CD4-positive, alpha-beta T cell (primary cell): ENCODE data around the gene USB1. TPM values are rescaled to one million over a fixed set of nuclear protein-coding genes. Genes with fewer than 3 reads are reported as not detected.
A peak's percentile ranks its signal among the peaks of the same experiment; 100 is the strongest.

Experiments used
- ATAC-seq: fragments of 200-7000 bp; cut with Tn5 transposase; one replicate; pipeline ENCODE4 v1.10.0; 2022; ENCODE audit warnings: mild to moderate bottlenecking; ENCODE audit not compliant: poor library complexity
- CTCF ChIA-PET: fragments of 350-600 bp; sonication (Branson Sonifier 250); formaldehyde crosslinking; loops from one replicate; lab custom pipeline; 2021; ENCODE audit warnings: antibody characterized with exemption, inconsistent platforms; lab: Charles Lee
- POLR2A ChIA-PET: fragments of 350-600 bp; sonication (Branson Sonifier 250); formaldehyde crosslinking; loops from one replicate; lab custom pipeline; 2021; ENCODE audit warnings: antibody characterized with exemption, inconsistent platforms; lab: Charles Lee
- DNase-seq, 14 experiments: peaks; one replicate each; pipeline ENCODE4 v3.0.0-alpha.2; 2013 to 2020; ENCODE audit warnings: mixed read lengths in 2 of 14
- H3K27ac ChIP-seq, 2 donors: one replicate each; pipeline versions ENCODE4 v1.5.1 to v1.7.0; 2013; ENCODE audit warnings: low read length in 2 of 2, low read depth in 1 of 2, mild to moderate bottlenecking in 1 of 2
- H3K27me3 ChIP-seq, 2 experiments: 1 replicate in 1 of 2; 2 replicates in 1 of 2; pipeline versions ENCODE4 v1.6.1 to v1.7.0; 2013; ENCODE audit warnings: low read length in 2 of 2, control low read depth in 1 of 2, mild to moderate bottlenecking in 1 of 2, moderate library complexity in 1 of 2; ENCODE audit not compliant: insufficient read depth in 2 of 2, control insufficient read depth in 1 of 2
- H3K36me3 ChIP-seq: one replicate; pipeline ENCODE4 v1.6.1; 2013; ENCODE audit warnings: low read length, control low read depth; ENCODE audit not compliant: insufficient read depth
- H3K4me1 ChIP-seq: one replicate; pipeline ENCODE4 v1.6.1; 2013; ENCODE audit warnings: low read length, control low read depth; ENCODE audit not compliant: insufficient read depth
- H3K4me3 ChIP-seq: one replicate; pipeline ENCODE4 v1.5.1; 2013; ENCODE audit warnings: mild to moderate bottlenecking, low read length, moderate library complexity
- H3K9me3 ChIP-seq, 2 experiments: 1 replicate in 1 of 2; 2 replicates in 1 of 2; pipeline versions ENCODE4 v1.6.1 to v1.7.0; 2013; ENCODE audit warnings: low read length in 2 of 2, mild to moderate bottlenecking in 2 of 2, control low read depth in 1 of 2, moderate library complexity in 1 of 2; ENCODE audit not compliant: control insufficient read depth in 1 of 2, insufficient read depth in 1 of 2
- H3K27ac Mint-ChIP-seq: one replicate; pipeline ENCODE4 v1.8.0; 2020; ENCODE audit warnings: mixed read lengths
- H3K27me3 Mint-ChIP-seq: one replicate; pipeline ENCODE4 v1.8.0; 2021; ENCODE audit warnings: mixed read lengths
- H3K36me3 Mint-ChIP-seq: one replicate; pipeline ENCODE4 v1.8.0; 2021; ENCODE audit warnings: low read depth, mixed read lengths
- H3K4me1 Mint-ChIP-seq: one replicate; pipeline ENCODE4 v1.8.0; 2021; ENCODE audit warnings: low read depth, mixed read lengths
- H3K4me3 Mint-ChIP-seq: one replicate; pipeline ENCODE4 v1.8.0; 2020; ENCODE audit warnings: mild to moderate bottlenecking, mixed read lengths
- H3K9me3 Mint-ChIP-seq: one replicate; pipeline ENCODE4 v1.8.0; 2020; ENCODE audit warnings: mixed read lengths
- intact Hi-C, 2 experiments: fragments of 100-400 bp; cut with DNase I in 1 of 2; cut with micrococcal nuclease in 1 of 2; formaldehyde crosslinking; loops; one replicate each; pipeline versions ENCODE4 v1.15.1 to v1.9.0; 2023 to 2025; cut with DNase I, micrococcal nuclease
- total RNA-seq, 174 experiments: library from RNA in 2 of 174; stranded (reverse) in 2 of 174; gene quantifications; one replicate each; pipeline ENCODE4 v1.2.3 and lab custom pipeline; 2021 to 2026
- TF ChIP-seq, protein P1 (sequence below): fragments of 200-600 bp; IDR thresholded peaks from one replicate; pipeline ENCODE4 v1.8.0; 2022; ENCODE audit warnings: antibody characterized with exemption, mild to moderate bottlenecking

Gene USB1
- total RNA-seq, 2 experiments from 2014 or later: 22.4 to 25.7 TPM

DNA sequence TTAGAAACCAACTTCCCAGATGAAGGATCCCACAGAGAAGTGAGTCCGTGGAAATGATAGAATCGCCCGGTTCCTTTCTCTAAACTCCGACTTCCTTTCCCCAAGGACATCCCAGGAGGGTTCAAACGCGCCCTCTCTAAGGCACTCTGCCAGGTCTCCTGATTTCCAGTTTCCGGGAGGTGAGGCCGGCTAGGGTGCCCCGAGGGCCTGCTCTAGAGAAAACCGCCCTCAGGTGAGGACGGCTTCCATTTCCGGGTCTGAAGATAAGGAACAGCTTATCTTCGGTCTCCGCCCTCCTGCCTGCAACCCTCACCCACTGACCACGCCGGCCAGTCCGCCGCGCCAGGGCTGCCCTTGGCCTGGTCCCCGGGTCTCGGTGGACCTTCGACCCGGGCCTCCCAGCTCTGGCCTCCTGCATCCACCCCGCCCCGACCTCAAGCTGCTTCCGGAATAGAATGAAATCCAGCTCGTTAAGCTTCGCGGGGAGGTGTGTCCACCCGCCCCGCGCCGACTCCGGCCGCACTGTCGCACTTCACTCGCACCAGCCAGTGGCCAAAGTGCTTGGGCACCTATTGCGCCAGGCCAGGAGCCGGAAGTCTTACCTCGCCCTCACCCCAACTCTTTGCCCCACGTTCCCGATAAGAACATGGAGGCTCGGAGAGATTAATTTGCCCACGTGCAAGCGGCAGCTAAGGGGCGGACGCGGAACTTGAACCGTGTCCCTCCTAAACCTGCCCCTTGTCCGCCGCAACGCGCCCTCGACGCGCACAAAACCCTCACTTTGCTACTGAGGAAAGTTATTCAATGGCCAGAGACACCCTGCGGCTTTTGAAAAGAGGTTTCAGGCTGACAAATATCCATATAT lies 23.5 kb downstream of the USB1 start:
- H3K36me3 Mint-ChIP-seq: peaks cover 7% of the 10 kb centered on the region
- H3K4me1 ChIP-seq: peaks cover 42% of the 10 kb centered on the region
- peaks cover 20% of the 10 kb centered on the region for H3K4me1 Mint-ChIP-seq
- intact Hi-C loops: loop anchor here (2.0 to 5.0 kb wide), 3 partner anchors 98 to 463 kb away; no protein-coding TSS in a partner anchor
- CTCF ChIA-PET: no interaction called here
- H3K27ac ChIP-seq: no peak overlapping the region
- TF ChIP-seq, protein P1, sequence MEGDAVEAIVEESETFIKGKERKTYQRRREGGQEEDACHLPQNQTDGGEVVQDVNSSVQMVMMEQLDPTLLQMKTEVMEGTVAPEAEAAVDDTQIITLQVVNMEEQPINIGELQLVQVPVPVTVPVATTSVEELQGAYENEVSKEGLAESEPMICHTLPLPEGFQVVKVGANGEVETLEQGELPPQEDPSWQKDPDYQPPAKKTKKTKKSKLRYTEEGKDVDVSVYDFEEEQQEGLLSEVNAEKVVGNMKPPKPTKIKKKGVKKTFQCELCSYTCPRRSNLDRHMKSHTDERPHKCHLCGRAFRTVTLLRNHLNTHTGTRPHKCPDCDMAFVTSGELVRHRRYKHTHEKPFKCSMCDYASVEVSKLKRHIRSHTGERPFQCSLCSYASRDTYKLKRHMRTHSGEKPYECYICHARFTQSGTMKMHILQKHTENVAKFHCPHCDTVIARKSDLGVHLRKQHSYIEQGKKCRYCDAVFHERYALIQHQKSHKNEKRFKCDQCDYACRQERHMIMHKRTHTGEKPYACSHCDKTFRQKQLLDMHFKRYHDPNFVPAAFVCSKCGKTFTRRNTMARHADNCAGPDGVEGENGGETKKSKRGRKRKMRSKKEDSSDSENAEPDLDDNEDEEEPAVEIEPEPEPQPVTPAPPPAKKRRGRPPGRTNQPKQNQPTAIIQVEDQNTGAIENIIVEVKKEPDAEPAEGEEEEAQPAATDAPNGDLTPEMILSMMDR: no peak
- ATAC-seq (peak; percentile 31), DNase-seq (peak in 5 of 14 experiments; percentile 5 to 56 (median 32))
- H3K4me3 ChIP-seq: peak overlapping the region; percentile 61
- H3K9me3 ChIP-seq: no peaks in the 10 kb centered on the region
- H3K36me3 ChIP-seq: peaks cover 3% of the 10 kb centered on the region
- no peaks in the 10 kb centered on the region for H3K9me3 Mint-ChIP-seq
- H3K4me3 Mint-ChIP-seq: peak overlapping the region; percentile 96
- peaks cover 7 to 13% of the 10 kb centered on the region in 2 experiments for H3K27me3 ChIP-seq
- POLR2A ChIA-PET: interaction anchor here (0.7 to 4.7 kb wide), 5 partner anchors 25 to 578 kb away, joined by 3 to 28 read pairs (median 8); partner anchors contain the start of genes CFAP20, CIAPIN1, COQ9 and KATNB1
- H3K27me3 Mint-ChIP-seq: peaks cover 9% of the 10 kb centered on the region
- H3K27ac Mint-ChIP-seq: peak overlapping the region; percentile 81

DNA sequence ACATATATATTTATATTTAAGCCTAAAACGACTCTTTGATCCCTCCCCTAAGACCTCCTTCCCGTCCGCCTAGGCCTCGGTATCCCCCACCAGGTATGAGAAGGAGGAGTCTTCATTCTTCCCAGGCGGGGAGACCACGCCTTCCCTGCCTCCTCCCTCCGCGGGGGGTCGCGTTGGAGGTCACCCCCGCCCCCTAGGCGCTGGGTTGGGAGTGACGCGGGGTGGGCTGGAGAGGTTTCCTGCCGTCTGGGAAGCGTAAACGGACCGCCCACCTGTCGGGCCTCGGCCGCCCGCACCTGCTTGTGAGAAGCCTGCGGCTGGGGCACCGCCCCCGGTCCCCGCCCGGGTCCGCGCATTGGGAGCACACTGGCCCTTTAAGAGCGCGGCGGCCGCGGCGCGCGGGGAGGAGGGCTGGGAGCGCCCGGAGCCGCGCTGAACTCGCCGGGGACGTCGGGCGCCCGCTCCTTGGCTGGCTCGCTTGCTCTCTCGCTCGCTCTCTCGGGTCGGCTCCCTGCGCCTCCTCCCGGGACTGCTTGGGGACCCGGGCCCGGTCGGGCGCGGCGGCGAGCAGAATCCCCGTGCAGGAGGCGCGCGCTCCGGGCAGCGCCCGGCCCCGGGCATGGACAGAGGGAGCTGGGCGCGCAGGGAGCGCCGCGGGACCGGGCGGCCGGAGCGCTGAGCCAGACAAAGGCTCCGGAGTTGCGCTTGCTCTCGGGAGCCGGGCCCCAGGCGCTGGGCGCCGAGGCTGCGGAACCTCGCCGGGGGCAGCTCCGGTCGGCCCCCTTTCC lies 24.3 kb downstream of the USB1 start, which contains the start of gene MMP15:
Gene MMP15, plus strand, starts transcription at position 404 of the 788 bp plus-strand sequence. CDS start 597 bp downstream, outside the sequence.
- ChIA-PET CTCF (interaction anchor here (1.1 kb wide), 1 partner anchor 72 kb away, joined by 3 read pairs; no protein-coding TSS in a partner anchor), POLR2A (interaction anchor here (1.8 to 4.7 kb wide), 3 partner anchors 25 to 290 kb away, joined by 4 to 28 read pairs (median 13); partner anchors contain the start of genes CFAP20, KATNB1, USB1 and ZNF319)
- H3K27me3 ChIP-seq: peaks cover 7 to 13% of the 10 kb centered on the region in 2 experiments
- H3K36me3 Mint-ChIP-seq: peaks cover 3% of the 10 kb centered on the region
- peak within 1 kb of the TSS; percentile 61 for H3K4me3 ChIP-seq
- no peaks in the 10 kb centered on the region for H3K9me3 Mint-ChIP-seq
- H3K4me1 Mint-ChIP-seq: peaks cover 18% of the 10 kb centered on the region
- H3K4me3 Mint-ChIP-seq: peak within 1 kb of the TSS; percentile 96
- peaks cover 34% of the 10 kb centered on the region for H3K4me1 ChIP-seq
- intact Hi-C loops: loop anchor here (2.0 to 5.0 kb wide), 2 partner anchors 97 to 169 kb away; no protein-coding TSS in a partner anchor
- peaks cover 3% of the 10 kb centered on the region for H3K36me3 ChIP-seq
- H3K27ac Mint-ChIP-seq: peak within 1 kb of the TSS; percentile 81
- no peaks in the 10 kb centered on the region for H3K9me3 ChIP-seq
- DNase-seq (peak; percentile 22 to 80 (median 56)), ATAC-seq (peak; percentile 61)
- TF ChIP-seq, protein P1: no peak
- peaks cover 9% of the 10 kb centered on the region for H3K27me3 Mint-ChIP-seq
- no peak within 1 kb of the TSS for H3K27ac ChIP-seq
